HG03565 (cell line): ENCODE data around the gene PROP1.
"Not testable (repeated sequence)": the region's sequence is repeated elsewhere in the genome, so short reads cannot be mapped to it uniquely, and the experiment has no call there.

Source experiments
- ATAC-seq: cut with Tn5 transposase; IDR thresholded peaks from one replicate; pipeline ENCODE4 v1.9.1; 2021; ENCODE audit warnings: mild to moderate bottlenecking, moderate library complexity; ENCODE audit not compliant: unreplicated experiment

PROP1 gene

DNA sequence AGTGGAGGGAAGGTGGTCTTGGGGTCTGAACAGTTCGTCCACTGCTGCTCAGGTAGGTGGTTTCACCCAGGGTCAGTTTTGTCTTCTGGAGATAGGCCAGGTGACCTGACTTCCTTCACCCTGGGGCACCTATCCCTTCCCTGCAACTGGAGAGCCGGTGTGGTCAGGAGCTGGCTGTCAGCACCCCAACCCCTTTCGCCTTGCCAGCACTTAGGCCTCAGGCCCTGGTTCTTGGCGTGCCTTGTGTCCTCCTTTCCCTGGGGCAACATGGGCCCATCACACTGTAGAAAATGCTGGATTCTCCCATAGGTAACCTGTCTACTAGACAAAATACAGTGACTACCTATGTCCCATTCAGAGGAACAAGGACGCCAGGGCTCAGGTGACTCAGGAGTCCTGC, 13.1 kb downstream of the PROP1 start:
- no peak for ATAC-seq

DNA sequence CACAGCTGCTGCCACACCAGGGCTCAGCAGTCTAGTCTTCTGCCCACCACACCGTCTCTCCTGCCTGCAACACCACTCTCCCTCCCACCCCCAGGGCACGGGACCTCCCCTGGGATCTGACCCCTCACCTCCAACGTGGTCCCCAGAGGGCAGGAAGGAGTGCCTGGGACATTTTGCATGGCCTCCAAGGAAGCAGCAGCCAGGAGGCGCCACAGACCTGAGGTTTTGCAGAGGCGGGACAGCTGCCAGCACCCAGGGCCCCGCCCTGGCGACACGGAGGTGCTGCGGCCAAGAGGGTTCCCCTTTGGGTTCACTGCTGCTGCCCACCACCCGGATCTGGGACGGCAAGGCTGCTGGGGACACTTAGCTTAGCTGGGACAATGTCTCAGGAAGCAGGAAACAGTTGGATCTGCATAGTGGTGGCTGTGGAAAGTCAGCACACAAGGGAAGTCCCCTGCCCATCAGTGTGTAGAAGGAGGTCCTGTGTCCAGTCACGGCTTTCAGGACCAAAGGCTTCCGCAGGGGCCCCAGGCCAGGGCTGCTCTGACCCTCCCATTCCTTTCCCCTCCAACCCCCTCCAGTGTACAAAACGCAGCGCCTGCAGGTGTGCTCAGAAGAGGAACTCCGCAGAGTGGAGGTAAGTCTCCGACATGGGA, 13.8 kb downstream of the PROP1 start:
- no peak for ATAC-seq

GRCh38 chr5:177981296-177982071, 14.6 kb downstream of the PROP1 start:
- ATAC-seq, result no peak

GRCh38 chr5:177980743-177981151, 15.3 kb downstream of the PROP1 start:
- no peak for ATAC-seq

DNA sequence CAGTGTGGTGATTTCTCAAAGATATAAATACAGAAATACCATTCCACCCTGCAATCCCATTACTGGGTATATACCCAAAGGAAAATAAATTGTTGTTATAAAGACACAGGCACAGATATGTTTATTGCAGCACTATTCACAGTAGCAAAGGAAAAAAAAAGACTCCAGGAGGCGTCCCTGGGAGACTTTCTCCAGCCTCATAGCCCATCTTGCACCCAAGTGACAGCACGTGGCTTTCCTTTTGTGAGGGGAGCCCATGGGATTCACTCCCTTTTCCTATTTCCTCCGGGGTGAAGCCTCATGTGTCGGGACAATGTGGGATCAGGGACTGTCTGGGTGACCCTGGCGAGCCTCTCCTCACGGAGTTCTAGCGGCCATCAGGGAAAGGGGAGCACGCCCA, 18.4 kb downstream of the PROP1 start:
- ATAC-seq, result not testable (repeated sequence)

DNA sequence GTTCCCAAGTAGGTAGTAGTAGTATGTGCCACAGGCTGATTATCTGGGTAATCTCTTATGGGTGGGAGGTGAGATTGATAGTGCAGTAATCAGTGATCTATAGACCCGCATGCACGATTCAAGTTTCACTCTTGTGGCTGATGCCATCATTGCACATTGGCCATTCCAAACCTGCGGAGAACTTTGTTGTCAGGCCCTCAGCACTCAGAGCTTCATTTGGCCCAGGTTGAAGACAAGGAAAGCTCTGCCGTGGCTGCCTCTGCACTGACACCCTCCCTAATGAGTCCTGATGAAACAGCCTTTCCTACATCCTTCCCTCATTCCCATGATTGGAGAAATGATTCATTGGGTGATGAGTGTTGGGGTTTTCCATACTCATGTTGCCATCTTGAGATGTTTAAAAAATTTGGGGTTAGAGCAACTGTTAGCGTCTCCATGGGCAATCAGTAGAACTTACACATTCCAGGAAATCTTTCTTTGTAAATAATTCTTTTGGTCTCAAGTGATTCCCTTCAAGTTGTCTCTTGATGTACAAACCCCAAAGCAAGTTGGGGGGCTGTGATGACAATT, 22.9 kb downstream of the PROP1 start:
- no peak for ATAC-seq

DNA sequence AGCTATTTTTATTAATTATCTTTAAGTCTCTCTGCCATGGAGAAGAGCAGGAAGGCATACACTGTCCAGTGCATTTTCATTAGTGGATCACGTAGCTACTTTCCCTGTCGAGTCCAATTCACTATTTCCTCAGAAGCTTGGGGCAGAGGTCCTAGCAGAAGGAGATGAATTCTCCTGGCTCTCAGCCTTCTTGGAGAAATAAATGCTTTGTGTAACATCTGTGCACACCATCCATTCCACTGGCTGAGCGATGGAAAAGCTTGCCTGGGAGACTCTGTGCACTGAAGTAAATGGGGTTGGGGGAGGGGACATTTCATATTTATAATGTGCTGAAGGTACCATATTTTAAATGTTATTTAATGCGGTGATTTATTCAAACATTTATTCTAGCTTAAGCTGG, 23.4 kb downstream of the PROP1 start:
- ATAC-seq, result no peak

DNA sequence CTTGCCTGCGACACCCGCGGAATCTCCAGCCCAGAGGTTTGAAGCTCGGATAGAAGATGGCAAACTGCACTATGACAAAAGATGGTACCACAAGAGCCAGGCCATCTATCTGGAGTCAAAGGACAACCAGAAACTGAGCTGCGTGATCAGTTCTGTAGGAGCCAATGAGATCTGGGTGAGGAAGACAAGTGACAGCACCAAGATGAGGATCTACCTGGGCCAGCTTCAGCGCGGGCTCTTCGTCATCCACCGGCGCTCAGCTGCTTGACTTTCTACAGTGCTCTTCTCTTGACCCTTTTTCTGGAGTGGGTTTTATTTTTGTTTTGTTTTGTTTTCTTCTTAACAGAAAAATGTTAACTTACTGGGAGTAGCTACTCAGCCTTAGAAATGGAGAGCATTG, 24.0 kb downstream of the PROP1 start:
- not testable (repeated sequence) for ATAC-seq

- ATAC-seq, result no peak
Observed at GRCh38 chr5:177968661-177969211, 27.3 kb downstream of the PROP1 start.

DNA sequence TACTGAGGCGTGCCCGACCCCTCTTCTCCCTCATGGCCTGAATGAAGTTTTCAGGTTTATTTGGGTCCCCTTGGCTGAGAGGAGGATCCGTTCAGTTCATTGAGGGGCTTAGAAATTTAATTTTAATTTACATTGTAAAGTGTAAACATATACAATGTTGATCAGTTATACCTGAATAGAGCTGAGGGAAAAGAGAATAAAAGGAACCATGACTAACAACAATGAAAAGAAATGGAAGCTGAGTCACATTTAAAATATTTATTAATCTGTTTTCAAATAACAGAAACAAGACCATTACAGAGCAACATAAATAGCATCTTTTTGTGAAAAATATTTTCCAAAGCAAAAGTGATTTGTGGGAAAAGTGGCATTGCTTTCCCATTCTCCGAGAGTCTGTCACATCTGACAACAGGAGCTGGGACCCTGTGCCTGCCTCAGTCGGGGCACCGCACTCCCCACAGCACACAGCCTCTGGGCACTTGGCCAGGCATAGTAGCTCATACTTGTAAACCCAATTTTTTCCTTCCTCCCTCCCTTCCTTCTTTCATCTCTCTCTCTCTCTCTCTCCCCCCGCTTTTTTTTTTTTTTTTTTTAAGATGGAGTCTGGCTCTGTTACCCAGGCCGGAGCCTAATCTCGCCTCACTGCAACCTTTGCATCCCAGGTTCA, 28.7 kb downstream of the PROP1 start:
- no peak for ATAC-seq

GRCh38 chr5:177966839-177967166, 29.2 kb downstream of the PROP1 start:
- ATAC-seq, result no peak

DNA sequence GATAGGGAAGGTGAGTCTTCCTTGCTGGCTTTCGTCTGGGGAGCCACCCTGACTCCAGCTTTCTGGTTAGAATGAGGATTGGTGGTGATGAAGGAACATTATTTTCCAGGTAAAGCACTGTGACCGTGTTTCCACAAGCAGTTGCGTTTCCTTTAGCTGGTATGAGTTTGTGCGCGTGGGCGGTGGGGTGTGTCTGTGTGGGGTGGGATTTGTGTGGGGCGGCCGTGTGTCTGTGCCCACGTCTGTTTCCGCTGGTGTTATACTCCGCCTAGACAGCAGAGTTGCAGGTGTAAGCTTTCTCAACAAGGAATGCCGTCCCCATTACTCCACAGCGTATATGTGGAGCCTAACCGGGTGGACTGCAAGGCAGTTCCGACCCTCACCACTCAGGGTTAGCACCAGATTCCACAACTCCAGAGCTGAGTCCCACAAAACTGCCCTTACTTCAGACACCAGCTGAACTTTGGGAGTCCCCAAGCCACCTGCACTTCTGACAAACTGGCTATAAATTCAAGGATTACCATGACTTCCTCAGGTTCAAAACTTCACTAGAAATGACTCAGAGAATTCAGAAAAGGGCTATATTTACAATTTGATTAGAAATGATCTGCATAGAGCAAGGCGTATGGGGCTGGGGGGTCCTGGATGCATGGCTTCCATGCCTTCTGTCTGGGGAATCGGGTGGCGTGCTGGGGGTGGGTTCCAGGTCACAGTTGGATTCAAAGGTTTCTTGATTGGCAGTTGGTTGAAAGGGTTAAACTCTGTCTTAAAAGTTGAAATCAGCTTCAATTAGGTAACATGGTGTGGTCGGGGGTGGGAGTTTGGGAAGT, 29.8 kb downstream of the PROP1 start:
- no peak for ATAC-seq

GRCh38 chr5:177964471-177964870, 31.6 kb downstream of the PROP1 start:
- ATAC-seq, result no peak

DNA sequence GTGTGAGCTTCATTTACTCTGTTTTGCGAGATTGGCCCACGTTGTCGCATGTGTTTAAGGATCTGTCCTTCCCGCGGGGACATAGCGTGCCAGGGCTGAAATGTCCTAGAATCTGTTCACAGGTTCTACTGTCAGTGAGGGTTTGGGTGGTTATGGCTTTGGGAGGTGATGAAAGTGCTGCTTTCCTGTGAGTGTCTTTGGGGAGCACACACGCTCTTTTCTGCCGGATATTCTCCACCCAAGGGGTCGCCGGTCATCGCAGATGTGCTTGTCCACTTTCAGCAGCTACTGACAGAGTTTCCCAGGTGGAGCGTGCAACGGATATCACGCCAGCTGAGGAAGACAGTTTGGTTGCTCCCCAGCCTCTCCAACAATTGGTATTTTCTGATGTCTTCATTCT, 32.1 kb downstream of the PROP1 start:
- no peak for ATAC-seq

- no peak for ATAC-seq
Observed at GRCh38 chr5:177959315-177959714, 36.7 kb downstream of the PROP1 start.

DNA sequence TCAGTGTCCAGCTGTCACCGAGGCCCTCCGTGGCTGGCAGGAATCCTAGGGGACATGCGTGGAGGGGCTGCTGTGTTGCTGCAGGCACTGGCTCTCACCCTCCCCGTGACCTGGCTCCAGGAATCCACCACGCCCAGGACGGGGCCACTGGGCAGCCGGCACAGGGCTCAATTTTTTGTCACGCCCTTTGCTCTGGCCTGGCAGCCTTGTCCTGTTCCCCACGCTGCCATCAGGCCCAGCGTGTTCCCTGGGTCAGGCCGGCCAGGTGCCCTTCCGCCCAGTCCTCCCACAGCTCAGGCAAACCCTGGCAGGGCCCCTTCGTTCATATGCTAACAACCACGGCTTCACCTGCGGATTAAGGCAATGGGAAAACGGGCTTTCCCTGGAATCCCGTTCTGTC, 37.3 kb downstream of the PROP1 start:
- no peak for ATAC-seq

DNA sequence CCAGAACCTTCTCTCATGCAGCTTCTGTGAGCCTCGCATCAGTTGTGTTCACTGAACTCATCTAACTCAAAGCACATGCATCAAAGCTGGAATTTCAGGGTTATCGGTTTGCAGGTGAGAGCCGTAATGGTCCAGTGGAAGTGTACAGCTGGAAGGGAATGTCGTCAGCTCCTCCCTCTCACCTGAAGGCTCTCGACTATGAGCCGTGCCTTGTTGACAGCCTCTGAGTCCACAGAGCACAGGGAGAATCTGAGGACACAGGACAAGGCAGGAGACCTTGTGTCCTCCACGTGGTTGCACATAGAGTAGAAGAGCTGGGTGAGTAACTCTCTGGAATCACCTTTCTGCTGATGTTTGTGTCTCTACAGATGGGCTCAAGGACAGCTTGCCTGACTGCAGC, 38.8 kb downstream of the PROP1 start:
- ATAC-seq, result no peak

- not testable (repeated sequence) for ATAC-seq
Observed at GRCh38 chr5:177953101-177953500, 42.9 kb downstream of the PROP1 start.

DNA sequence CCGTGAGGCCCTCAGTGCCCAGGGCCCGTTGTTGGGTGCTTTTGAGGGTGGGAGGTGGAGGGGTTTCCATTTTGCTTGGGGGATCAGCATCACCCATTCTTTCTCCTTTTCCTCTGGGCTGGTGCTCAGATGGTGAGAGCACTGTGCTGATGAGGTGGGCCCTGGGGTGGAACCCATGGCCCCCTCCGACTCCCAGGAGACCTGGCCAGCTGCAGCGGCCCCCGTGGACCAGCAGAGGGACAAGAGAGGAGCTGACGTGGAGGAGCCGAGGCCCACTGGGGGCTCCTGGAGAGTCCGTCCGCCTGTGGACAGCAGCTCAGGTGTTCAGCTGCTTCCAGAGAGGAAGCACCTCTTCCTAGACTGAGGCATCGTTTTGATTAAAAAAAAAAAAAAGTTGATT, 46.4 kb downstream of the PROP1 start:
- not testable (repeated sequence) for ATAC-seq

- ATAC-seq, result peak; percentile 80
Observed at GRCh38 chr5:177949065-177949464, 47.0 kb downstream of the PROP1 start.

DNA sequence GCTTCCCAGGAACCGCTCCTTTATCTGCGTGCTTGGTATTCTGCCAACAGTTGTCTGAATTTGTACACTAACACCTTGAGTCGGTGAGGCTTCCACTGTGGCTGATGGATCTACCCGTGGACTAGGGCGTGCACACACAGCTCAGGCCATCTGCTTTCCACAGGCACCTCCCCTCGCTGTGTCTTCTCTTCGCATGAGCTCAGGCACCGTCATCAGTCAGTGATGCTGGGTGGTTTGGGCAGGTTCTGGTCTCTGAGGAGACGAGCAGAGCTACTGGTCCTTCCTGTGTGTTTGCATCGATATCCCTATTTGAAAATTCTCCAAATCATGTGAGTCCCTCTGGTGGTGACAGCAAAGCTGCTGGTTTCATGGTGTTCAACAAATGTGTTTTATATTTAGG, 48.1 kb downstream of the PROP1 start:
- ATAC-seq, result not testable (repeated sequence)
